Mucosa of stomach (tissue), 1 donor: Measurements from ENCODE around the gene EDRF1.

Source experiments
- H3K27me3 ChIP-seq: one replicate; pipeline ENCODE4 v1.7.0; 2013; ENCODE audit warnings: mild to moderate bottlenecking, low read length; ENCODE audit not compliant: control insufficient read depth, insufficient read depth
- H3K36me3 ChIP-seq: one replicate; pipeline ENCODE4 v1.7.0; 2013; ENCODE audit warnings: low read length; ENCODE audit not compliant: control insufficient read depth, insufficient read depth
- H3K4me1 ChIP-seq: one replicate; pipeline ENCODE4 v1.7.0; 2013; ENCODE audit warnings: mild to moderate bottlenecking, low read length; ENCODE audit not compliant: control insufficient read depth, insufficient read depth
- H3K4me3 ChIP-seq: one replicate; pipeline ENCODE4 v1.7.0; 2013; ENCODE audit warnings: low read length
- H3K9ac ChIP-seq: one replicate; pipeline ENCODE4 v1.7.0; 2013; ENCODE audit warnings: mild to moderate bottlenecking, low read length, moderate library complexity
- H3K9me3 ChIP-seq: one replicate; pipeline ENCODE4 v1.7.0; 2013; ENCODE audit warnings: mild to moderate bottlenecking, low read length, moderate library complexity; ENCODE audit not compliant: control insufficient read depth
- donor health status: Pancreatic carcinoma.

EDRF1 gene

DNA sequence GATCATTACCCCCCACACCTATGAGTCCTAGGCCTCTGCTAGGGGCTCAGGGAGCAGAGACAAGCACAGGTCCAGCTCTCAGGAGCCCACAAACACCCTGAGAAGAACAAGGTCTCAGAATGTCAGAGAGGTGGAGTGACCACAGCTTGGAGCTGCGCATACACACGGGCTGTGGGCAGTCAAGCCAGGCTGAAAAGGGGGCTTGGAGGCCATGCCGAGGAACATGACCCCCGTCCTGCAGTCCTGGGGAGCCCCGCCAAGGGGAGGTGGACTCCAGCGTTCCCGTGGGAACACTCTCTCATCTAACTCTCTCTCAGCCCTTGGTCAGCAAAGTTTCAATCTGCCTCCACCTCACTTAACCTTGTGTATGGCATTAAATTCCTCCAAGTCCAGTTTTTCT is 63.9 kb downstream of the EDRF1 start:
- H3K27me3 ChIP-seq, result no peaks in the 10 kb centered on the region
- H3K4me1 ChIP-seq, result no peaks in the 10 kb centered on the region
- H3K4me3 ChIP-seq, result no peak overlapping the region
- H3K9me3 ChIP-seq, result no peaks in the 10 kb centered on the region
- H3K9ac ChIP-seq, result no peak overlapping the region
- no peaks in the 10 kb centered on the region for H3K36me3 ChIP-seq

- no peaks in the 10 kb centered on the region for H3K36me3 ChIP-seq
These were observed 64.4 kb downstream of the EDRF1 start for GRCh38 chr10:125783957-125784356.

DNA sequence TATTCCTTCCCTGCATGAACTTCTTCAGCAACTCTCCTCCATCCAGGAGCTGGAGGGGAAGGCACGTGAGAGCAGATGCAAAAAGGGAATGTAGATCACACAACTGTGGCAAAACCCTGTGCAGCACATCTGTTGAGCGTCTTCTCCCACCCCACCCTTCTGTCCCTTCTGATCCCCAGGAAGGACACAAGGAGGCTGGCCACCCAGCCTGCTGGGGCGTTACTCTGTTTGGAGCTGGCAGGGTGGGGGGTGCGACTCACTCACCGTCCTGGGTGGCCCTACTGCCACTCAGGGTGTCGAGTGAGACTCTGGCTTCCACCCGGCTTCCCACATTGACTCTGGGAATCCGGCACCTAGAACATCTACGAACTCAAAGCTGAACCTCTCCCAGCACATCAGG is 66.3 kb downstream of the EDRF1 start:
- Histone ChIP-seq H3K36me3 (no peaks in the 10 kb centered on the region), H3K4me3 (no peak overlapping the region), H3K9ac (no peak overlapping the region), H3K4me1 (no peaks in the 10 kb centered on the region), H3K27me3 (no peaks in the 10 kb centered on the region), H3K9me3 (no peaks in the 10 kb centered on the region)

More at GRCh38 chr10:125783957-125784356, 64.4 kb downstream of the EDRF1 start:
- H3K4me3 ChIP-seq, result no peak overlapping the region
- H3K9me3 ChIP-seq, result no peaks in the 10 kb centered on the region
- no peaks in the 10 kb centered on the region for H3K4me1 ChIP-seq
- H3K27me3 ChIP-seq, result no peaks in the 10 kb centered on the region
- no peak overlapping the region for H3K9ac ChIP-seq

DNA sequence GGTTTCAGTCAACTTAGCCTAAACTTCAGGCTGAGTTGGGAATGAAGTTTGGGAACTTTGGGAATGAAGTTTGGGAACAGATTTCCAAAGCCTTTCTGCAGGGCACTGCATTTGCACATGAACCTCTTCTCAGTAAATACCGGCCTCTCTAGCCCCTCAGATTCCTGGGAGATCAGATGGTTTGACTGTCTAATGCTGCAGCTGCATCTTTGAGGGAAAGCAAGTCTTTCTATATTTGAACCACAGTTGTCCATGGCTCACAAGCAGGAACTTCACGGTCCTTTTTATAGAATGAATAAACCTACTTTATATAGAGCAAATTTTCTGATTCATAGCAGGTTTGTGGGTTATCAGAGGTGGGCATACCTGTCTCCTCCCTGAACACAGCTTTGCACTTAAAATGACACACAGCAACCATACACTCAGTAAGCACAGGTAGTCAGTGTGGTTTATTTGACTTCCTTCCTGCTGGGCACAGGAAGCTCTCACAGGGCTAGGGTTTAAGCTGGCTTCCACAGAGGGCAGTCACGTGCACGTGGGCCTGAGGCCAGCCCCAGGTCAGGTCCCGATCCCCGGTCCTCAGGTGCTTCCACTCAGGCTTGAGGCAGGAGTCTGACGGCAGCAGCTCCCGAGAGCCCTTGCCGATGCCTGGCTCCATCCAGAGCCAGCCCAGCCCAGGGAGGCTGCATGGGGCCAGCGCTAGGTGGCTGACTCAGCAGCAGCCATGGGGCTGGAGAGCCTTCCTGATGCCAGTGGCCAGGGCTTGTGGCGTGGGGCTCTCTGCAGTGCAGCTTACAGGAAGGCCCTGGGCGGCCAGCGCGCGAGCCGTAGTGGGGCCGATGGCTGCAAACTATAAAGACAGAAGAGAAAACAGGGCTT is 68.9 kb downstream of the EDRF1 start:
- no peak overlapping the region for H3K4me3 ChIP-seq
- H3K4me1 ChIP-seq, result no peaks in the 10 kb centered on the region
- no peaks in the 10 kb centered on the region for H3K36me3 ChIP-seq
- no peaks in the 10 kb centered on the region for H3K9me3 ChIP-seq
- H3K27me3 ChIP-seq, result no peaks in the 10 kb centered on the region
- no peak overlapping the region for H3K9ac ChIP-seq

DNA sequence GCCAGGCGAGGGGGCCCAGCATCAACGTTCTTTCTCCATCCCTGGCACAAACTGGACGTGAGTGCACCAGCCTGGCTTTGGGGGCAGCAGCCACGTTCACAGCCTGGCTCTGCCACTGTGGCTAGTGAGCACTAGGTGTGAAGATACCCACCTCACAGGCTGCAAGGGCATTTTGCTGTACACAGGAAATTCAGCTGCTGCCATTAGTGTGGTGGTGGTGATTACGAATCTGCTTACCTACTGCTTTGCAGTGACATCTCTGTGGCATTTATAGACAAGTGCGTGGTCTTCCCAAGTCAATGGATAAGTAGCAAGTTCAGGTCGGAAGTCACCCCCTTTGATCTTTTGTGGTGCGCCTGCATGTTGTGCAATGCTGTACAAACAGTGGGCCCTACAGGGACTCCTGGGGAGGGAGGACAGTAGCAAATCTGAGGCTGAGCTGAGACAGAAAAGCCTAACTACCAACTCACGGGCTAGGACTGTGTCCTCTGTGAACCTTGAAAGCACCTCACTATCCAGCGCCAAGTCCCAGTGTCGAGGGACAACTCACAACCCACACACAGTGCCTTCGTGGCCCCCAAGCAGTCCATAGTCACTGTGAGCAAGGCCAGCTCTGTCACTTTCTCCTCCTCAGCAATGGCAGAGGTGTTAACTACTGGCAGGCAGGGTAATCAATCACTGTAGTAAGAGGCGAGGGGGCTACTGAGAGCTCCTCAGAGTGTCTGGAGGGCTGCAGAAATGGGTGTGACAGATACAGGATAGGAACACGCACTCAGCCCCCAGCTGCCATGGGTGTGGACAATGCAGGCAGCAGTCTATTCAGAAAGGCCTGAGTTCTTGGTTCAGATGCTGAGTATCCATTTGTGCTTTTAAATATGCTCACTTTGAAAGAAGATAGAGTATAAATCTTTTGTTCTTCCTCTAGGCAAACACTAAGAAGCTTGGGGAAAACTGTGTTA is 73.1 kb downstream of the EDRF1 start:
- H3K4me1 ChIP-seq, result no peaks in the 10 kb centered on the region
- no peaks in the 10 kb centered on the region for H3K27me3 ChIP-seq
- H3K4me3 ChIP-seq, result no peak overlapping the region
- H3K9ac ChIP-seq, result no peak overlapping the region
- no peaks in the 10 kb centered on the region for H3K9me3 ChIP-seq
- H3K36me3 ChIP-seq, result no peaks in the 10 kb centered on the region

DNA sequence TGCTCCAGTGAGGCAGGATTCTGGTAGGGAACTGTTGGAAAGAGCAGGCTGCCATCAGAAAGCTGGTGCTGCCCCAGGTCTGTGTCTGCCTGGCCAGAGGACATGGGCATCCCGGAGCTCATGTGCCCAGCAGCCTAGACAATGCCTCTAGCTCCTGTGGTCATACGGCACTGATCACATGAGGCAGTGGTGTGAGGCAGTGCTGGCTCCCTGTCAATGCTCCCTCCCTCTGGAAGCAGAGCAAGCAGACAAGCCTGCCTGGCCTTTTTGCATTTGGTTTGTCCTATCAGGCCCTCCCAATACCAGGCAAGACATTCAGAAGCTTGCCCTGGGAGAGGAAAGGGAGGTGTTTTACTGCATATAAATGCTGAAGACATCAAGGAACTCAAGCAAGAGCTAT is 75.6 kb downstream of the EDRF1 start:
- H3K27me3 ChIP-seq, result no peaks in the 10 kb centered on the region
- H3K9me3 ChIP-seq, result no peaks in the 10 kb centered on the region
- no peak overlapping the region for H3K4me3 ChIP-seq
- peaks cover 4% of the 10 kb centered on the region for H3K36me3 ChIP-seq
- no peaks in the 10 kb centered on the region for H3K4me1 ChIP-seq
- H3K9ac ChIP-seq, result no peak overlapping the region

GRCh38 chr10:125795637-125796190 is 76.2 kb downstream of the EDRF1 start:
- Histone ChIP-seq H3K27me3 (no peaks in the 10 kb centered on the region), H3K4me1 (no peaks in the 10 kb centered on the region), H3K9ac (no peak overlapping the region), H3K4me3 (no peak overlapping the region), H3K36me3 (peaks cover 4% of the 10 kb centered on the region), H3K9me3 (no peaks in the 10 kb centered on the region)

DNA sequence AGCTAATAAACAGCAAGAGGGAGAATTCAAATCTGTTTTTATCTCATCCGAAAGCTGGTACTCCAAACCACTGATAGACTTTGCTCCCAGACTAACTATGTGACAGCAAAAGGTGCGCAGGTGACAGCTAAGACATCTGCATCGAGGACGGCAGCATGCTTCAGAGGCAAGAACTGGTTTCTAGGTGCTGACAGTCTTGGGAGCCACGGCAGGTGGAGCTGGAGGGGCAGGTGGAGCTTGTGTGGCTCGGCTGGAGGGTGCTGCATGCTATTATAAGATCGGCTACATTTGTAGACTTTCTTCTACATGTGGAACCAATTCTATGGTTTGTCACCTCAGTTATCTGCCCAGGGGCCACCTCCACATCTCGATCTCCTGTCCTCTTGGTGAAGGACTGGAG is 77.9 kb downstream of the EDRF1 start:
- Histone ChIP-seq H3K27me3 (no peaks in the 10 kb centered on the region), H3K4me1 (no peaks in the 10 kb centered on the region), H3K4me3 (no peak overlapping the region), H3K9me3 (no peaks in the 10 kb centered on the region), H3K9ac (no peak overlapping the region), H3K36me3 (peaks cover 4% of the 10 kb centered on the region)

- H3K4me1 ChIP-seq, result no peaks in the 10 kb centered on the region
- peaks cover 4% of the 10 kb centered on the region for H3K36me3 ChIP-seq
These were observed 78.6 kb downstream of the EDRF1 start for GRCh38 chr10:125797994-125798662.

GRCh38 chr10:125799451-125800182 is 80.1 kb downstream of the EDRF1 start:
- Histone ChIP-seq H3K4me1 (no peaks in the 10 kb centered on the region), H3K4me3 (no peak overlapping the region), H3K36me3 (peaks cover 4% of the 10 kb centered on the region), H3K9me3 (no peaks in the 10 kb centered on the region), H3K27me3 (no peaks in the 10 kb centered on the region), H3K9ac (no peak overlapping the region)

More at GRCh38 chr10:125797994-125798662, 78.6 kb downstream of the EDRF1 start:
- no peak overlapping the region for H3K4me3 ChIP-seq
- no peaks in the 10 kb centered on the region for H3K27me3 ChIP-seq
- H3K9me3 ChIP-seq, result no peaks in the 10 kb centered on the region
- no peak overlapping the region for H3K9ac ChIP-seq

GRCh38 chr10:125801574-125801973 is 82.1 kb downstream of the EDRF1 start:
- peaks cover 4% of the 10 kb centered on the region for H3K36me3 ChIP-seq
- H3K4me3 ChIP-seq, result no peak overlapping the region
- H3K9ac ChIP-seq, result no peak overlapping the region
- no peaks in the 10 kb centered on the region for H3K9me3 ChIP-seq
- no peaks in the 10 kb centered on the region for H3K4me1 ChIP-seq
- no peaks in the 10 kb centered on the region for H3K27me3 ChIP-seq
